HG03439 (cell line): ENCODE data around the gene TOB1.
"Not testable (repeated sequence)": the region's sequence is repeated elsewhere in the genome, so short reads cannot be mapped to it uniquely, and the experiment has no call there.

Source experiments
- ATAC-seq: cut with Tn5 transposase; IDR thresholded peaks from one replicate; pipeline ENCODE4 v1.9.1; 2021; ENCODE audit warnings: mild to moderate bottlenecking, moderate library complexity; ENCODE audit not compliant: unreplicated experiment

The TOB1 gene

GRCh38 chr17:50898369-50899004 lies 32.3 kb upstream of the TOB1 start:
- no peak for ATAC-seq

GRCh38 chr17:50894513-50894912 lies 28.4 kb upstream of the TOB1 start:
- not testable (repeated sequence) for ATAC-seq

GRCh38 chr17:50893183-50893993 lies 27.2 kb upstream of the TOB1 start:
- ATAC-seq, result no peak

GRCh38 chr17:50892101-50892776 lies 26.1 kb upstream of the TOB1 start:
- no peak for ATAC-seq

GRCh38 chr17:50891577-50891989 lies 25.4 kb upstream of the TOB1 start:
- ATAC-seq, result no peak

- no peak for ATAC-seq
Observed at GRCh38 chr17:50890675-50891516, 24.7 kb upstream of the TOB1 start.

GRCh38 chr17:50889528-50890118 lies 23.5 kb upstream of the TOB1 start:
- ATAC-seq, result no peak

GRCh38 chr17:50887705-50888245 lies 21.6 kb upstream of the TOB1 start:
- no peak for ATAC-seq

GRCh38 chr17:50884439-50885311 lies 18.5 kb upstream of the TOB1 start:
- ATAC-seq, result no peak

- ATAC-seq, result no peak
Observed at GRCh38 chr17:50883850-50884438, 17.8 kb upstream of the TOB1 start.

GRCh38 chr17:50882851-50883250 lies 16.7 kb upstream of the TOB1 start:
- no peak for ATAC-seq

GRCh38 chr17:50881182-50881581 lies 15.0 kb upstream of the TOB1 start:
- no peak for ATAC-seq

GRCh38 chr17:50879086-50879485 lies 12.9 kb upstream of the TOB1 start:
- no peak for ATAC-seq

- ATAC-seq, result no peak
Observed at GRCh38 chr17:50877838-50878237, 11.7 kb upstream of the TOB1 start.

- not testable (repeated sequence) for ATAC-seq
Observed at GRCh38 chr17:50877042-50877441, 10.9 kb upstream of the TOB1 start.

GRCh38 chr17:50875074-50875473 lies 8.9 kb upstream of the TOB1 start:
- ATAC-seq, result no peak

- ATAC-seq, result no peak
Observed at GRCh38 chr17:50872710-50873424, 6.7 kb upstream of the TOB1 start.

GRCh38 chr17:50871898-50872297 lies 5.7 kb upstream of the TOB1 start:
- no peak for ATAC-seq
